Panc1 (cell line): ENCODE results near the gene LHFPL2.

Source experiments
- CTCF ChIP-seq: fragments of 450-650 bp; IDR thresholded peaks from 2 replicates; pipeline ENCODE4 v1.5.1; 2017; ENCODE audit warnings: mild to moderate bottlenecking
- POLR2AphosphoS5 ChIP-seq: IDR thresholded peaks from 2 replicates; pipeline ENCODE4 v1.6.1; 2012; ENCODE audit warnings: mild to moderate bottlenecking, low read depth, low read length, moderate library complexity
- REST ChIP-seq, 2 experiments: IDR thresholded peaks; 2 replicates each; pipeline ENCODE4 v1.6.1; 2011 to 2012; ENCODE audit warnings: low read depth in 2 of 2, control low read depth in 1 of 2, low read length in 1 of 2, mild to moderate bottlenecking in 1 of 2, moderate library complexity in 1 of 2; ENCODE audit not compliant: insufficient read depth in 1 of 2
- SIN3A ChIP-seq: IDR thresholded peaks from 2 replicates; pipeline ENCODE4 v1.6.1; 2012; ENCODE audit warnings: low read depth, mild to moderate bottlenecking, low read length, moderate library complexity, borderline replicate concordance; ENCODE audit not compliant: insufficient read depth

GRCh38 chr5:78677777-78678668 lies 29.5 kb upstream of the LHFPL2 start:
- TF ChIP-seq CTCF (no peak), POLR2AphosphoS5 (no peak), REST (IDR thresholded peaks at IDR 0.05; ENCODE audit: insufficient read depth in 1 of 2, low read depth in 2 of 2, low read length in 1 of 2) (no peak), SIN3A (no peak)
